ENCODE data around the gene AXIN1. TPM values are rescaled to one million over a fixed set of nuclear protein-coding genes. Genes with fewer than 3 reads are reported as not detected.
A peak's percentile ranks its signal among the peaks of the same experiment; 100 is the strongest.

The AXIN1 gene
- total RNA-seq, 1 donor from 2014 or later = 22.4 TPM

- no peaks in the 10 kb centered on the region for H3K27me3 ChIP-seq (ENCODE audit: low read depth)
- no peak overlapping the region for H3K4me3 ChIP-seq
- peaks cover 48% of the 10 kb centered on the region for H3K36me3 ChIP-seq
- ATAC-seq = no peak
- H3K4me1 ChIP-seq = no peaks in the 10 kb centered on the region
- no peak overlapping the region for H3K27ac ChIP-seq
- no peaks in the 10 kb centered on the region for H3K9me3 ChIP-seq
- no peak for DNase-seq
- TF ChIP-seq CTCF (IDR thresholded peaks at IDR 0.05) = no peak
- intact Hi-C loops (cut with DNase I) = no loop called here
Measured at GRCh38 chr16:254461-254860, 98.1 kb downstream of the AXIN1 start.

GRCh38 chr16:253833-254232 lies 98.7 kb downstream of the AXIN1 start:
- Histone ChIP-seq H3K27ac (no peak overlapping the region), H3K36me3 (peaks cover 44% of the 10 kb centered on the region)
- ATAC-seq = no peak

GRCh38 chr16:252366-253337 lies 99.9 kb downstream of the AXIN1 start:
- H3K36me3 ChIP-seq = peaks cover 44% of the 10 kb centered on the region
- DNase-seq (no peak), ATAC-seq (no peak)
- intact Hi-C loops (cut with DNase I) = no loop called here
- H3K4me3 ChIP-seq = no peak overlapping the region
- no peaks in the 10 kb centered on the region for H3K9me3 ChIP-seq
- no peaks in the 10 kb centered on the region for H3K4me1 ChIP-seq
- H3K27ac ChIP-seq = peak overlapping the region; percentile 51
- no peak for TF ChIP-seq CTCF (IDR thresholded peaks at IDR 0.05)
- H3K27me3 ChIP-seq (ENCODE audit: low read depth) = no peaks in the 10 kb centered on the region

More at GRCh38 chr16:253833-254232, 98.7 kb downstream of the AXIN1 start:
- H3K4me1 ChIP-seq = no peaks in the 10 kb centered on the region
- no peaks in the 10 kb centered on the region for H3K27me3 ChIP-seq (ENCODE audit: low read depth)
- H3K4me3 ChIP-seq = no peak overlapping the region
- intact Hi-C loops (cut with DNase I) = no loop called here
- DNase-seq = no peak
- TF ChIP-seq CTCF (IDR thresholded peaks at IDR 0.05) = no peak
- no peaks in the 10 kb centered on the region for H3K9me3 ChIP-seq

- intact Hi-C loops (cut with DNase I) = no loop called here
- Histone ChIP-seq H3K27me3 (ENCODE audit: low read depth) (no peaks in the 10 kb centered on the region), H3K36me3 (peaks cover 24% of the 10 kb centered on the region), H3K27ac (no peak overlapping the region), H3K4me3 (no peak overlapping the region), H3K9me3 (no peaks in the 10 kb centered on the region), H3K4me1 (no peaks in the 10 kb centered on the region)
- peak; percentile 36 for DNase-seq
- no peak for TF ChIP-seq CTCF (IDR thresholded peaks at IDR 0.05)
- no peak for ATAC-seq
Measured at GRCh38 chr16:249431-249830, 103.1 kb downstream of the AXIN1 start.

GRCh38 chr16:247027-247426 lies 105.5 kb downstream of the AXIN1 start:
- no peak for TF ChIP-seq CTCF (IDR thresholded peaks at IDR 0.05)
- Histone ChIP-seq H3K36me3 (peaks cover 15% of the 10 kb centered on the region), H3K27me3 (ENCODE audit: low read depth) (no peaks in the 10 kb centered on the region), H3K9me3 (no peaks in the 10 kb centered on the region), H3K27ac (no peak overlapping the region), H3K4me1 (no peaks in the 10 kb centered on the region), H3K4me3 (no peak overlapping the region)
- intact Hi-C loops (cut with DNase I) = no loop called here
- DNase-seq (no peak), ATAC-seq (no peak)

Data from lower lobe of right lung (tissue), 2 donors.